HTERT RPE-1 (cell line): Measurements from ENCODE around the gene PNMA8C.
"Not testable (repeated sequence)": the region's sequence is repeated elsewhere in the genome, so short reads cannot be mapped to it uniquely, and the experiment has no call there.

Experiments
- in situ Hi-C: fragments of 300-500 bp; cut with MboI; formaldehyde crosslinking; loops from 4 replicates; pipeline ENCODE4 v1.14.3; 2020; ENCODE audit warnings: low sequenced_read_pairs

The PNMA8C gene

GRCh38 chr19:46447824-46448223 is 19.1 kb upstream of the PNMA8C start:
- in situ Hi-C loops = no loop called here

- in situ Hi-C loops = no loop called here
Observed at GRCh38 chr19:46447006-46447405, 18.3 kb upstream of the PNMA8C start.

GRCh38 chr19:46446021-46446420 is 17.3 kb upstream of the PNMA8C start:
- in situ Hi-C loops = no loop called here

- in situ Hi-C loops = no loop called here
Observed at GRCh38 chr19:46442808-46443450, 14.2 kb upstream of the PNMA8C start.

GRCh38 chr19:46441866-46442265 is 13.1 kb upstream of the PNMA8C start:
- in situ Hi-C loops = no loop called here

- in situ Hi-C loops = not testable (repeated sequence)
Observed at GRCh38 chr19:46435689-46436088, 7.0 kb upstream of the PNMA8C start.

- in situ Hi-C loops = no loop called here
Observed at GRCh38 chr19:46435009-46435408, 6.3 kb upstream of the PNMA8C start.

- in situ Hi-C loops = not testable (repeated sequence)
Observed at GRCh38 chr19:46433470-46433869, 4.7 kb upstream of the PNMA8C start.

GRCh38 chr19:46431824-46432223 is 3.1 kb upstream of the PNMA8C start:
- in situ Hi-C loops = no loop called here

GRCh38 chr19:46429999-46430398 is 1.3 kb upstream of the PNMA8C start:
- in situ Hi-C loops = no loop called here

- in situ Hi-C loops = no loop called here
Observed at GRCh38 chr19:46427518-46428045, 1.2 kb downstream of the PNMA8C start.

GRCh38 chr19:46426506-46427162 is 2.1 kb downstream of the PNMA8C start:
- in situ Hi-C loops = no loop called here

GRCh38 chr19:46426035-46426505 is 2.7 kb downstream of the PNMA8C start:
- in situ Hi-C loops = no loop called here

GRCh38 chr19:46423188-46423587 is 5.5 kb downstream of the PNMA8C start:
- in situ Hi-C loops = no loop called here

GRCh38 chr19:46422344-46422743 is 6.4 kb downstream of the PNMA8C start:
- in situ Hi-C loops = no loop called here

- in situ Hi-C loops = no loop called here
Observed at GRCh38 chr19:46420056-46420455, 8.7 kb downstream of the PNMA8C start.

GRCh38 chr19:46415804-46416709 is 12.7 kb downstream of the PNMA8C start:
- in situ Hi-C loops = not testable (repeated sequence)

GRCh38 chr19:46414899-46415298 is 13.8 kb downstream of the PNMA8C start:
- in situ Hi-C loops = not testable (repeated sequence)

GRCh38 chr19:46413262-46414031 is 15.3 kb downstream of the PNMA8C start, which contains the start of gene CCDC8:
Gene CCDC8, minus strand, starts transcription at chr19:46413564. Its CDS starts 754 bp downstream, at chr19:46412810.
- in situ Hi-C loops = no loop called here

GRCh38 chr19:46412650-46413261 is 16.0 kb downstream of the PNMA8C start:
- in situ Hi-C loops = no loop called here
